Prostate gland (tissue), 2 donors: ENCODE measurements around the gene LRRTM3. TPM values are rescaled to one million over a fixed set of nuclear protein-coding genes. Genes with fewer than 3 reads are reported as not detected.

Source experiments
- DNase-seq: peaks from one replicate; pipeline ENCODE4 v3.0.0-alpha.2; 2019; ENCODE audit warnings: low spot score
- H3K27ac ChIP-seq, 2 donors: fragments of 200-600 bp; sonication (generic); 2 replicates each; pipeline ENCODE4 v1.5.1; 2017 to 2019
- H3K27me3 ChIP-seq: fragments of 200-600 bp; sonication (generic); replicated peaks from 2 replicates; pipeline ENCODE4 v1.5.1; 2019; ENCODE audit not compliant: insufficient read depth
- H3K36me3 ChIP-seq, 2 donors: fragments of 200-600 bp; sonication (generic); 1 replicate in 1 of 2; 2 replicates in 1 of 2; pipeline versions ENCODE4 v1.5.1 to v1.8.1; 2017 to 2019
- H3K4me1 ChIP-seq: fragments of 200-600 bp; sonication (generic); replicated peaks from 2 replicates; pipeline ENCODE4 v1.5.1; 2019
- H3K4me3 ChIP-seq, 2 donors: fragments of 200-600 bp; sonication (generic); 2 replicates each; pipeline ENCODE4 v1.5.1; 2017 to 2019
- H3K9me3 ChIP-seq: fragments of 200-600 bp; sonication (generic); 2 replicates; pipeline ENCODE4 v1.5.1; 2017
- POLR2A ChIP-seq: fragments of 450-650 bp; IDR thresholded peaks from one replicate; pipeline ENCODE4 v1.6.1; 2016; ENCODE audit warnings: antibody characterized with exemption, mild to moderate bottlenecking
- POLR2AphosphoS5 ChIP-seq: sonication (generic); formaldehyde crosslinking; IDR thresholded peaks from one replicate; pipeline ENCODE4 v1.6.1; 2017; ENCODE audit warnings: antibody characterized with exemption
- WGBS: methylation state at CpG from one replicate; pipeline ENCODE4 v1.1.5; 2018; 5-methylcytosine and 5-hydroxymethylcytosine counted together
- intact Hi-C: fragments of 100-400 bp; cut with DNase I; formaldehyde crosslinking; loops from one replicate; pipeline ENCODE4 v1.14.2; 2022
- total RNA-seq, 2 donors: library from RNA; depleted of rRNA; stranded (reverse); fragments of >200 nt; gene quantifications; one replicate each; pipeline ENCODE4 v1.1.0, GENCODE V29; 2016
- TF ChIP-seq, protein P1 (sequence below), 4 experiments: fragments of 200-600 bp in 2 of 4; fragments of 450-650 bp in 2 of 4; sonication (generic) in 2 of 4; IDR thresholded peaks; 1 replicate in 3 of 4; 2 replicates in 1 of 4; pipeline ENCODE4 v1.5.1; 2016 to 2019; ENCODE audit warnings: antibody characterized with exemption in 4 of 4, mild to moderate bottlenecking in 2 of 4, moderate library complexity in 2 of 4

LRRTM3 gene
- total RNA-seq, 2 donors from 2014 or later = 0.14 to 2.3 TPM

GRCh38 chr10:67022099-67022498 is 96.3 kb downstream of the LRRTM3 start:
- Histone ChIP-seq H3K27me3 (no peaks in the 10 kb centered on the region), H3K27ac (no peak overlapping the region), H3K4me3 (no peak overlapping the region), H3K9me3 (no peaks in the 10 kb centered on the region), H3K36me3 (no peaks in the 10 kb centered on the region), H3K4me1 (no peaks in the 10 kb centered on the region)
- intact Hi-C loops = no loop called here
- TF ChIP-seq, protein P1, sequence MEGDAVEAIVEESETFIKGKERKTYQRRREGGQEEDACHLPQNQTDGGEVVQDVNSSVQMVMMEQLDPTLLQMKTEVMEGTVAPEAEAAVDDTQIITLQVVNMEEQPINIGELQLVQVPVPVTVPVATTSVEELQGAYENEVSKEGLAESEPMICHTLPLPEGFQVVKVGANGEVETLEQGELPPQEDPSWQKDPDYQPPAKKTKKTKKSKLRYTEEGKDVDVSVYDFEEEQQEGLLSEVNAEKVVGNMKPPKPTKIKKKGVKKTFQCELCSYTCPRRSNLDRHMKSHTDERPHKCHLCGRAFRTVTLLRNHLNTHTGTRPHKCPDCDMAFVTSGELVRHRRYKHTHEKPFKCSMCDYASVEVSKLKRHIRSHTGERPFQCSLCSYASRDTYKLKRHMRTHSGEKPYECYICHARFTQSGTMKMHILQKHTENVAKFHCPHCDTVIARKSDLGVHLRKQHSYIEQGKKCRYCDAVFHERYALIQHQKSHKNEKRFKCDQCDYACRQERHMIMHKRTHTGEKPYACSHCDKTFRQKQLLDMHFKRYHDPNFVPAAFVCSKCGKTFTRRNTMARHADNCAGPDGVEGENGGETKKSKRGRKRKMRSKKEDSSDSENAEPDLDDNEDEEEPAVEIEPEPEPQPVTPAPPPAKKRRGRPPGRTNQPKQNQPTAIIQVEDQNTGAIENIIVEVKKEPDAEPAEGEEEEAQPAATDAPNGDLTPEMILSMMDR (IDR thresholded peaks at IDR 0.05) = no peak
- TF ChIP-seq POLR2A = no peak
- no peak for TF ChIP-seq POLR2AphosphoS5
- no peak for DNase-seq

- intact Hi-C loops = no loop called here
- Histone ChIP-seq H3K36me3 (no peaks in the 10 kb centered on the region), H3K4me1 (no peaks in the 10 kb centered on the region), H3K4me3 (no peak overlapping the region), H3K27me3 (no peaks in the 10 kb centered on the region), H3K27ac (no peak overlapping the region), H3K9me3 (no peaks in the 10 kb centered on the region)
- WGBS = 93% methylated on average over 9 of the region's 9 CpGs
- TF ChIP-seq POLR2AphosphoS5 = no peak
- TF ChIP-seq, protein P1 (IDR thresholded peaks at IDR 0.05) = no peak
- no peak for TF ChIP-seq POLR2A
- no peak for DNase-seq
Observed at GRCh38 chr10:67033878-67034277, 108.0 kb downstream of the LRRTM3 start.

- Histone ChIP-seq H3K36me3 (no peaks in the 10 kb centered on the region), H3K27ac (no peak overlapping the region), H3K4me3 (no peak overlapping the region), H3K27me3 (no peaks in the 10 kb centered on the region), H3K4me1 (no peaks in the 10 kb centered on the region), H3K9me3 (no peaks in the 10 kb centered on the region)
- DNase-seq = no peak
- TF ChIP-seq POLR2A (no peak), POLR2AphosphoS5 (no peak)
- TF ChIP-seq, protein P1 (IDR thresholded peaks at IDR 0.05) = no peak
- 85% methylated on average over 2 of the region's 2 CpGs for WGBS
- intact Hi-C loops = no loop called here
Observed at GRCh38 chr10:67036808-67037207, 111.0 kb downstream of the LRRTM3 start.

DNA sequence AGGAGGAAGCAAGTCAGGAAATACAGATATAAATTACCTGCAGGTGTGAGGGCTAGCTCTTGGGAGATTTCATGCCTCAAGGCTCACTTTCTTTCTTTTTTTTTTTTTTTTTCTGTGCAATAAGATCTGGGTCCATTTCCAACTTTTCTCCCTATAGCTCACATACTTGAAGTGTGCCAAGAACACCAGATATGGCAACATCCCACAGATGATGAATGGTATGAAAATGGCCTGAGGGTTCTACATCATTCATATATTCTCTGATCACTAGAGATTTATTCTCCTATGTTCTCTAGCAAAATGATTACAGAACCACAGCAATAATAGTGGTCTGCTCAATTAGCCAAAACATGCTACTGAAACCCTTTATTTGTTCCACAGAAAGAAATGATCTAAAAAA is 117.2 kb downstream of the LRRTM3 start:
- TF ChIP-seq POLR2A (no peak), POLR2AphosphoS5 (no peak)
- TF ChIP-seq, protein P1 (IDR thresholded peaks at IDR 0.05) = no peak
- DNase-seq = no peak
- intact Hi-C loops = no loop called here

DNA sequence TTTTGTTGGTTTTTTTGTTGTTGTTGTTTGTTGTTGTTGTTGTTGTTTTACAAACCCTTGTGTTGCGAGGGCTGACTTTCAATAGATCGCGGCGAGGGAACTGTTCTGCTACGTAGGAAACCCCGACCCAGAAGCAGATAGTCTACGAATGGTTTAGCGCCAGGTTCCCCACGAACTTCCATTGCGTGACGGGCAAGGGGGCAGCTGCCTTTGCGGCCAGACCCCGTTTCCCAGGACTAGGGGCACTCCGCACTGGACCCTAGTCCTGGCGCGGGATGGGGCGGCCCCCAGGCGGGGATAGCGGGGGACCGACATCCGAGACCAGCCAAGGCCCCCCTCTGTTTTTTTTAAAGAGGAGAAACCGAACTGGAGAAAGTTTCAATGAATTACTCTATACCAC is 119.6 kb downstream of the LRRTM3 start:
- no peak for TF ChIP-seq POLR2AphosphoS5
- TF ChIP-seq, protein P1 (IDR thresholded peaks at IDR 0.05) = no peak
- no peak for TF ChIP-seq POLR2A
- intact Hi-C loops = no loop called here
- Histone ChIP-seq H3K27me3 (no peaks in the 10 kb centered on the region), H3K27ac (no peak overlapping the region), H3K4me1 (no peaks in the 10 kb centered on the region), H3K36me3 (no peaks in the 10 kb centered on the region), H3K9me3 (no peaks in the 10 kb centered on the region), H3K4me3 (no peak overlapping the region)
- WGBS = 94% methylated on average over 22 of the region's 22 CpGs
- no peak for DNase-seq

More for the DNA sequence above, 117.2 kb downstream of the LRRTM3 start:
- Histone ChIP-seq H3K36me3 (no peaks in the 10 kb centered on the region), H3K27me3 (no peaks in the 10 kb centered on the region), H3K9me3 (no peaks in the 10 kb centered on the region), H3K4me1 (no peaks in the 10 kb centered on the region), H3K27ac (no peak overlapping the region), H3K4me3 (no peak overlapping the region)
